ENCODE measurements around the gene EHD3. TPM values are rescaled to one million over a fixed set of nuclear protein-coding genes. Genes with fewer than 3 reads are reported as not detected.
A peak's percentile ranks its signal among the peaks of the same experiment; 100 is the strongest.

EHD3 gene
- total RNA-seq, 1 donor from 2014 or later, result 20.9 TPM

DNA sequence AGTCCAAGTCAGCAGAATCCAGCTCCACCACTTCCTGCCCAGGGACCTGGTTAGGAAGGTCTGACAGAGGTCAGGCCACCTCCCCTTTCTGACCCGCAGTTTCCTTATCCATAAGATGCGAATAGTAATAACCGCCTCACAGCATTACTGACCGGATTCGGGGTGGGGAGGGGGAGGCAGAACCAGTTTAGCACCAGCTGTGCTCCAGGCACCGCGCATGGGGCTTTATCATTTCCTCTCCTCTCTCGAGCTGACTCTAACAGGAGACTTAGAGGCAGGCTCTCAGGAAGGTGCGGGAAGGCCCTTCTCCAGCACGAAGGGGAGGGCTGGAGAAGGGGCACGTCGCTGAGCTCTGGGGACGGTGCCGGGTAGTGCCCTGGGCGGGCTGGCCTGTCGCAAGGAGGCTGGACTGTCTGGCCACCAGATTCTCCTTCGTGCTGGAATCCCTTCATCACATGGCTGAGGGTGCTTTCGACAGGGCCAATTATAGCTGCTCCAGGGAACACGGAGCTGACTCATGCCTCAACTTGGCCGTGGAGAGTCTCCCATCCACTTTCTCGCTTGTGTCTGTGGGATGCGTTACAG is 5.7 kb downstream of the EHD3 start:
- no peaks in the 10 kb centered on the region for H3K9me3 Mint-ChIP-seq (ENCODE audit: unreplicated experiment)
- peaks cover 7% of the 10 kb centered on the region for H3K36me3 Mint-ChIP-seq (ENCODE audit: low read depth, unreplicated experiment)

DNA sequence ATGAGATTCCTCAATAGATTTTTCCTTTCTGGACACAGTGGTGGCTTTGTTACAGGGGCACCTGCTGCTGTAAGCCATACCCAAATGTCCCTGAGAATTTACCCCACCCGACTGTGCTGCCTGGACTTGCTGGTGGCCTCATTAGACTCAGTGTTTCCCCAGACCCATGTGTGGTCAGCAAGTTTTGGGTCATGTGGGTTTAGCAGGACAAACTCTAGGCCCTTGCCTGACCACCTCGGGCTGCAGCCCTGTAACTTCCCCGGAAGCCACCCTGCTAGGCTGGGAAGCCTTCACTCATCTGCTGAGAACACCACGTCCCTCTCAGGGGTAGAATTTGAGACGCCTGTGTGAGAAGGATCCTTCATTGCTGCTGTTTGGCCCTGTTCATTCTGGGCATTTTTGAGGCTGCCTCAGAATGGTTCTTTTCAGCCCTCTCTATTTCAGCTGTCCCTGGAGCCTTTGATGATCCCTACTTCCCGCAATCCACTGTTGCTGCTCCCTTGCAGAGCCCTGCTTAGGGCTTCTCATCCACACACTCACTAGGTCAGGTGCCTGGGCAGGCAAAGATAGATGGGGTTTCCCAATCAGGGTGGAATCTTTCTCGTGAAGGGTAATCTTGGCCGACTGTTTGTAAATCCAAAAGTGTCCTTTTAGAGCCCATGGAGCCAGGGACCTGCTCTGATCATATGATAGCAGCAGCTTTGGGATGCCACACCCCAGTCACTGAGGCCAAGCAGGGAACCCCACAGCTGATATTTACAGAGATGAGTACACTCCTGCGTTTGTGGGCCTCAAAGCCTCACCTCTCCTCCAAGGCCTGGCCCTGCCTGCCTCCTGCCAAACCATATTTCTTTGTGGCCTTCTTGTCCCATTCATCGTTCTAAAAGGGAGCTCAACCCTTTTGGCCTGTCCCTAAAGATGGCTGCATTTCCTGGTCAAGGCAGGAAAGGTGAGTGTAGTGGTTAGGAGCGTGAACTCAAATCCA is 6.7 kb downstream of the EHD3 start:
- H3K9me3 ChIP-seq (ENCODE audit: insufficient read depth, low read depth, low read length), result no peaks in the 10 kb centered on the region
- H3K36me3 ChIP-seq (ENCODE audit: insufficient read depth, low read length), result peaks cover 3% of the 10 kb centered on the region
- DNase-seq (ENCODE audit: low read depth), result no peak
- no peaks in the 10 kb centered on the region for H3K27me3 ChIP-seq (ENCODE audit: insufficient read depth, low read length)
- Mint-ChIP-seq H3K4me1 (ENCODE audit: low read depth, unreplicated experiment) (peaks cover 11% of the 10 kb centered on the region), H3K36me3 (ENCODE audit: low read depth, unreplicated experiment) (peaks cover 7% of the 10 kb centered on the region), H3K27me3 (ENCODE audit: low read depth, unreplicated experiment) (no peaks in the 10 kb centered on the region), H3K27ac (ENCODE audit: unreplicated experiment) (no peak overlapping the region), H3K4me3 (ENCODE audit: unreplicated experiment) (no peak overlapping the region), H3K9me3 (ENCODE audit: unreplicated experiment) (no peaks in the 10 kb centered on the region)
- H3K4me2 ChIP-seq (ENCODE audit: low read length), result peak overlapping the region; percentile 23
- H3K79me2 ChIP-seq (ENCODE audit: insufficient read depth, low read length), result peaks cover 52% of the 10 kb centered on the region
- FAIRE-seq, result no peak
- H4K20me1 ChIP-seq (ENCODE audit: insufficient read depth, low read length), result peaks cover 67% of the 10 kb centered on the region
- H3K4me1 ChIP-seq (ENCODE audit: insufficient read depth, low read length), result peaks cover 9% of the 10 kb centered on the region
- no peak overlapping the region for H3K4me3 ChIP-seq (ENCODE audit: insufficient read depth, low read depth, low read length)
- H2AFZ ChIP-seq (ENCODE audit: low read depth, low read length), result no peak overlapping the region
- no peak overlapping the region for H3K27ac ChIP-seq (ENCODE audit: low read depth, low read length)
- TF ChIP-seq, protein P1, sequence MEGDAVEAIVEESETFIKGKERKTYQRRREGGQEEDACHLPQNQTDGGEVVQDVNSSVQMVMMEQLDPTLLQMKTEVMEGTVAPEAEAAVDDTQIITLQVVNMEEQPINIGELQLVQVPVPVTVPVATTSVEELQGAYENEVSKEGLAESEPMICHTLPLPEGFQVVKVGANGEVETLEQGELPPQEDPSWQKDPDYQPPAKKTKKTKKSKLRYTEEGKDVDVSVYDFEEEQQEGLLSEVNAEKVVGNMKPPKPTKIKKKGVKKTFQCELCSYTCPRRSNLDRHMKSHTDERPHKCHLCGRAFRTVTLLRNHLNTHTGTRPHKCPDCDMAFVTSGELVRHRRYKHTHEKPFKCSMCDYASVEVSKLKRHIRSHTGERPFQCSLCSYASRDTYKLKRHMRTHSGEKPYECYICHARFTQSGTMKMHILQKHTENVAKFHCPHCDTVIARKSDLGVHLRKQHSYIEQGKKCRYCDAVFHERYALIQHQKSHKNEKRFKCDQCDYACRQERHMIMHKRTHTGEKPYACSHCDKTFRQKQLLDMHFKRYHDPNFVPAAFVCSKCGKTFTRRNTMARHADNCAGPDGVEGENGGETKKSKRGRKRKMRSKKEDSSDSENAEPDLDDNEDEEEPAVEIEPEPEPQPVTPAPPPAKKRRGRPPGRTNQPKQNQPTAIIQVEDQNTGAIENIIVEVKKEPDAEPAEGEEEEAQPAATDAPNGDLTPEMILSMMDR (IDR thresholded peaks at IDR 0.05; ENCODE audit: insufficient read depth, low read depth, low read length), result no peak
- TF ChIP-seq EZH2 (IDR thresholded peaks at IDR 0.05; ENCODE audit: insufficient read depth, low read length), result no peak
- no peak overlapping the region for H3K9ac ChIP-seq (ENCODE audit: low read length)

More for the DNA sequence above, 5.7 kb downstream of the EHD3 start:
- Histone ChIP-seq H3K36me3 (ENCODE audit: insufficient read depth, low read length) (peaks cover under 1% of the 10 kb centered on the region), H3K9ac (ENCODE audit: low read length) (no peak overlapping the region), H4K20me1 (ENCODE audit: insufficient read depth, low read length) (peaks cover 77% of the 10 kb centered on the region), H3K79me2 (ENCODE audit: insufficient read depth, low read length) (peaks cover 62% of the 10 kb centered on the region), H2AFZ (ENCODE audit: low read depth, low read length) (no peak overlapping the region), H3K9me3 (ENCODE audit: insufficient read depth, low read depth, low read length) (no peaks in the 10 kb centered on the region), H3K4me3 (ENCODE audit: insufficient read depth, low read depth, low read length) (no peak overlapping the region), H3K4me1 (ENCODE audit: insufficient read depth, low read length) (peaks cover 18% of the 10 kb centered on the region), H3K27ac (ENCODE audit: low read depth, low read length) (no peak overlapping the region), H3K27me3 (ENCODE audit: insufficient read depth, low read length) (no peaks in the 10 kb centered on the region), H3K4me2 (ENCODE audit: low read length) (peak overlapping the region; percentile 23)
- DNase-seq (ENCODE audit: low read depth) (peak; percentile 74), FAIRE-seq (peak; percentile 82)
- no peaks in the 10 kb centered on the region for H3K27me3 Mint-ChIP-seq (ENCODE audit: low read depth, unreplicated experiment)
- H3K27ac Mint-ChIP-seq (ENCODE audit: unreplicated experiment), result no peak overlapping the region
- TF ChIP-seq, protein P1 (IDR thresholded peaks at IDR 0.05; ENCODE audit: insufficient read depth, low read depth, low read length), result no peak
- TF ChIP-seq EZH2 (IDR thresholded peaks at IDR 0.05; ENCODE audit: insufficient read depth, low read length), result no peak
- no peak overlapping the region for H3K4me3 Mint-ChIP-seq (ENCODE audit: unreplicated experiment)
- H3K4me1 Mint-ChIP-seq (ENCODE audit: low read depth, unreplicated experiment), result peaks cover 20% of the 10 kb centered on the region
